Eye (tissue), 1 donor: Measurements from ENCODE around the gene PBX4.
A peak's percentile ranks its signal among the peaks of the same experiment; 100 is the strongest.

Experiments used
- DNase-seq: peaks from one replicate; pipeline ENCODE4 v3.0.0-alpha.2; 2015

Gene PBX4

GRCh38 chr19:19537075-19538048 is 81.1 kb downstream of the PBX4 start:
- no peak for DNase-seq

- no peak for DNase-seq
Measured at GRCh38 chr19:19535311-19536191, 82.9 kb downstream of the PBX4 start.

- no peak for DNase-seq
Measured at GRCh38 chr19:19534556-19535265, 83.8 kb downstream of the PBX4 start.

GRCh38 chr19:19533841-19534240 is 84.6 kb downstream of the PBX4 start:
- DNase-seq: no peak

DNA sequence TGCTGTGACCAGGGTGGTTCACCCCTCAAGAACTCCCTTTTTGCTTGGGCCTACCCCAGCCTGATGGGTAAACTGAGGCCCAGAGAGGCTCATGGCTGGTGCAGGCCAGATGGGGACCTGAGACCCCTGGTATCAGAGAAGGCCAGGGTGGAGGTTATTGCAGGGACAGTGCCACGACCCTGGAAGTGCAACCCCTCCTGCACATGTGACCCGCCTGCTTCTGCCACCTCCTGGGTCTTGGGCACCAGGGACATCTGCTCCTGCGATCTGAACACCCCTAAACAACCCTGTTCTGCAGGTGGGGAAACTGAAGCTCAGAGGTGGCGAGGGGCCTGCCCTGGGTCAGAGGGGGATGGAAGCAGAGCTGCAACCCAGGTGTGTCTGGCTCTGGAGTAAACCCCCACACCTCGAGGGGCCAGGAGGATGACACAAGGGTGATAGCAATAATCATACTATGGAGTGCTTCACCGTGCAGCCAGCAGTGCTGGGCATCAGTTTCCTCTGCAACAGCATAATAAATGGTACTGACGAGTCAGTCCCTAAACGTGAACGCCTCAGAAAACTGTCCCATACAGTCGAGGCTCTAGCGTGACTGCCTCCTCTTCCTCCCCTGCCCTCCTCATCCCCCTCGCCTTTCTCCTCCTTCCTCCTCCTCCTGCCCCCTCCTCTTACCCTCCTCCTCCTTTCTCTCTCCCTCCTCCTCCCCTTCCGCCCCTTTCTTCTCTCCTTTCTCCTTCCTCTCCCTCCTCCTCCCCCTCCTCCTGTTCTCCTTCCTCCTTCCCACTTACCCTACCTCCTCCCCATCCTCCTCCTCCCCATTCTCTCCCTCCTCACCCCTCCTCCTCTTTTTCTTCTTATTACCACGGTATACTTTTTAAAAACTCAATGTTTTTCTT is 85.4 kb downstream of the PBX4 start:
- no peak for DNase-seq

GRCh38 chr19:19531951-19532805 is 86.3 kb downstream of the PBX4 start:
- peak; percentile 90 for DNase-seq

GRCh38 chr19:19530889-19531288 is 87.6 kb downstream of the PBX4 start:
- DNase-seq: no peak

DNA sequence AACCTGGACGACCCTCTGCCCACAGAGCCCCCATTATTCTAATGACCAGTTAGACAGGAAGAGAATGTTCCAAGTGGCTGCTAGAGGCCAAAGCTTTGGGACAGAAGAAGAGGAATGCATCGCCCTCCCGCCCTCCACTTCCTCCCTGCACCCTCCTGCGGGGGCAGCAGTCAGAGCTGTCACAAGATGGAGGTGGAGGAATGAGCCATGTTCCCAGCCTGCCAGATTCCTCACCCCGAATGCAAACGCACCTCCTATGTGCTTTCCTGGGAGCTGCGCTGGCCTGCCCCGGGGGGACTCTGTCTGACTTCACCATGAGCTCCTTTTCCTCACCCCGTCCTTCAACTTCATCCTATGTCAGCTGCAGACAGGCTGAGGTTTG is 88.1 kb downstream of the PBX4 start:
- DNase-seq: no peak

DNA sequence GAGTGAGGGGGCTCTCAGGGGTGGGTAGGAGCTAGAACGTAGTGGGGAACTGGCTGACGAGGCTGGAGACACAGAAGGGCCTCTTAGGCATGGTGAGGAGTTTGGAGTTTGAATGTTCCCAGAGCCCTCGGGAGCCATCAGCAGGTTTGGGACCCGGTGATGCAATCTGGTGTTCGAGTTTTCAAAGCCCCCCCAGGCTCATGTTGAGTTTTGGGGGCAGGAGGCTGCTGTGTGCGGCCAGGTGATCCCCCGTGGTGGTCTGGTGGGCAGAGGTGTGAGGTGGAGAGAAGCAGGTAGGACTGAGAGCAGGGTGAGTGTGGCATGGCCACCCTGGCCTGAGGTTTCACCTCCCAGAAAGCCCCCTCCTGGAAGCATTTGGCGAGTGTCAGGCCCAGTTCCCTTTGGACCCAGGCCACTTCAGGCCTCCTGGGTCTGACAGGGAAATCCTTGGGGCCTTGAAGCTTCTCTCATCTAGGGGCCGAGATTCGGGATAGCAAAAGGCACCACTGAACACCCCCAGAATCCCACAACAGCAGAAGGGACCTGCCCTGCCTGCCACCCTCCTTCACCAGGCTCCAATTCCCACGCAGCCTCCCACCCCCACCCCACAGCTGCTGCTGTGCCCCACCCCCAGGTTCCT is 88.6 kb downstream of the PBX4 start:
- no peak for DNase-seq

DNA sequence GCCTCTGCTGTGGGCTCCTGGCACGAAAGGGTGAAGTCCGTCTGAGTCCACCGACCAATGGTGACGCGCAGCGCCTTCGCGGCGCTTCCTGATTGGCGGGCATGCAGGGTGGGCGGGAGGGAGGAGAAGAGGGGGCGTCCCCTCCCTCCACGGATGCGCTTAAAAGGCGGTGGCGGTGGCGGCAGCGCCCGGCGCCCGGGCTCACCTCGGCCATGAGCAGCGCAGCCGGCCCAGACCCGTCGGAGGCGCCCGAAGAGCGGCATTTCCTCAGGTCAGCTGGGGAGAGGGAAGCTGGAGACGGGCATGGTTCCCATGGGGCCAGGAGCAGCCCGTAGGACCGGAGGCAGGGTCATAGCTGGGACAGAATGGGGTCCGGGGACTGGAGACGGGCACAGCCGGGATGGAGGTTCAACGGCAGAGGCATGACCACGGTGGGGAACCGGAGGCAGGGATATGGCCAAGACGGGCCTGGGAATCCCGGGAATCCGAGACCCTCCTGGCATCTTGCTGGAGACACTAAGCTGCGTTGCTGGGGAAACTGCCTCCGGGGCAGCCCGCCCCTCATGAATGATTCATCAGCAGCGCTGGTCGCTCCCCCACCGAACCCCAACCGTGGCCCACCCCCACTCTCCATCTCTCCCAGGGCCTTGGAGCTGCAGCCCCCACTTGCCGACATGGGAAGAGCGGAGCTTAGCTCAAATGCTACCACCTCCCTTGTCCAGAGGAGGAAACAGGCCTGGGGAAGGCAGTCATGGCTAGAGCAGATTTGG is 89.6 kb downstream of the PBX4 start, which contains the start of gene YJEFN3:
Gene YJEFN3 (plus strand): TSS at position 191 of the 770 bp plus-strand sequence. CDS start 22 bp downstream, at position 213.
- DNase-seq: peak; percentile 77

DNA sequence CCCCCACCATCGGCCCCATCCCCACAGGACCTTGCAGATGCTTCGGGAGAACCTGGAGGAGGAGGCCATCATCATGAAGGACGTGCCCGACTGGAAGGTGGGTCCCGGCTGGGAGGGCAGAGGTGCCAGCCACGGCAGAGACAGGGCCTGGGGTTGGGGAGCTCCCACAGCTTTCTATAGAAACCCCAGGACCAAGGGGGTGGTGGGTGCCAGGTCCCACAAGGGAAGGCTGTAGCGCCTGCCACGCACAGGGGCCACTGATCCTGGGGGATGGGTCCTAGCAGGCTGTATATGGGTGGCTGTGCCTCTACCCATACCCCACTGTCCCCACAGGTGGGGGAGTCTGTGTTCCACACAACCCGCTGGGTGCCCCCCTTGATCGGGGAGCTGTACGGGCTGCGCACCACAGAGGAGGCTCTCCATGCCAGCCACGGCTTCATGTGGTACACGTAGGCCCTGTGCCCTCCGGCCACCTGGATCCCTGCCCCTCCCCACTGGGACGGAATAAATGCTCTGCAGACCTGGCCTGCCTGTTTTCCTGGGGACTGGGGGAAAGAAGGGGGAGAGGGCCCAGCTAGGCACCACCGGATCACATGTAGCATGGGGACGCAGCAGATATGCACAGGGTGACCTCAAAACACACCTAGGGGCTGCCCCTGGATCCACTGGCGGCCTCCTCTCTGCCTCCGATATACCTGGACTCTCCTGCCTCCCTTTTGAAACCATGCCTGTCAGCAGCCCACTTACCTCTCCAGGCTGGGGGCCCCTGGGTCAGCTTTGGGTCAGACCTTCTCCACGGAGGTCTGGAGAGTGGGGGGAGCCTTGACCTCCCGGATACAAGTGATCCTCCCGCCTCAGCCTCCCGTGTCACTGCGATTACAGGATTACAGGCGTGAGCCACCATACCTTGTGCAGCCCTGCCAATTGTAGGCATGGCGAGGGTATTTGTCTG is 90.5 kb downstream of the PBX4 start:
- DNase-seq: no peak

DNA sequence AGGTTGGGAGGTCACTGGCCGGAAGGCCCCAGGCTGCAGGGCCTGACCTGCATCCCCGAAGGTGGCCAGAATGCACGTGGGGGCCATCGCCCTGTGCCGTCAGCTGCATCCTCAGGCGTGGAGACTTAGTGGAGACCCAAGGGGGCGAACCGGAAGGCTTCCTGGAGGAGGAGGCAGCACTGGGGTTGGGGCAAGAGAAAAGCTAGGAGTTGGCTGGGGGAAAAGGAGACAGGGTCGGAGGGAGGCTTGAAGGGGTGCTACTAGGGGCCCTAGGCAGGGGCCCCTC is 91.2 kb downstream of the PBX4 start:
- DNase-seq: no peak

DNA sequence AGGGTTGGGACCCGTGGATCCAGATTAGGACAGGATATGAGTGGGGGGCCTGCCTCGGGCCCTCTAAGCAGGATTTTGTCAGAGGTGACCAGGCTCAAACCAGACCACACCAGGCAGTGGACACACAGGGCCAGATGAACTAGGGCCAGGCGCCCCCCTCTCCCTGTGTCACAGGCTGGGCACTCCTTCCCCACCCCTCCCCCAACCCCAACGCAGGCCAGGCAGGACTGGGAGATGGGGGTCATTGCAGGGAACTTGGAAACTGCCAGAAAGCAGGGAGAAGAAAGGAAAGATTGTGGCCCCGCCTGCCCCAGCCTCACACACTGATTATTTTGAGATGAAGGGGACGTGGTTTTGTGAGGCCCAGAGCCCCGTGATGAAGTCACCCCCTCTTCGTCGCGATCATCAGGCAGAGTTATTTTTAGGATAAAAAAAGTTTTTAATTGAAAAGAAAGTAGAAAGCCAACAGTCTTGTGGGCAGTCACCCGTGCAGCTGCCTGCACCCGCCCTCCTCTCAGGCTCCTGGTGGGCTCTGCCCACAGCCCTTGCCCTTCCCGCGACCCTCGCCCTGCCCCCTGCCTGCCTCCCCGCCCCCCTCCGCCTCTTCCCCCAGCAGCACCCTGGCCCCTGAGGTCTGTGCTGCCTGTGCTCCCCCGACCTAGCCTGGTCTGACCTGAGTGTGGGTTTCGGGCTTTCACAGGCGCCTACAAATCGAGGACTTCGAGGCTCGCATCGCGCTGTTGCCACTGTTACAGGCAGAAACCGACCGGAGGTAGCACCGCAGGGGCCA is 91.7 kb downstream of the PBX4 start:
- DNase-seq: no peak

- DNase-seq: no peak
Measured at GRCh38 chr19:19525611-19526380, 92.7 kb downstream of the PBX4 start.

DNA sequence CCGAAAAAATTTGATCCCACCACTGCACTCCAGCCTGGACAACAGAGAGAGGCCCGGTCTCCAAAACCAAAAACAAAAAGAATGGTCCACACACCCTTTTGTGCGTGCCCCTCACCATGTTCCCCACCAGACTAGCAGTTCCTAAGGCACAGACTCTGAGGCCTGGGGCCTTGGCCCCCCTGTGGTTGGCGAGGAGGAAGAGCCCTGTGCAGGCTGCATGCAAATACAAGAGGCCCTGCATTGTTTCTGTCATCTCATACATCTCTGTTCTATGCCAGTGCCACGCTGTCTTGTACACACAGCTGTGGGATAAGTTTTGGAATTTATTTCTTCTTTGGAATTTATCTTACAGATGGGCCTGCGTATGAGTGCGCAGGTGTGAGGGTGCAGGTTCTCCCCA is 94.4 kb downstream of the PBX4 start:
- no peak for DNase-seq

DNA sequence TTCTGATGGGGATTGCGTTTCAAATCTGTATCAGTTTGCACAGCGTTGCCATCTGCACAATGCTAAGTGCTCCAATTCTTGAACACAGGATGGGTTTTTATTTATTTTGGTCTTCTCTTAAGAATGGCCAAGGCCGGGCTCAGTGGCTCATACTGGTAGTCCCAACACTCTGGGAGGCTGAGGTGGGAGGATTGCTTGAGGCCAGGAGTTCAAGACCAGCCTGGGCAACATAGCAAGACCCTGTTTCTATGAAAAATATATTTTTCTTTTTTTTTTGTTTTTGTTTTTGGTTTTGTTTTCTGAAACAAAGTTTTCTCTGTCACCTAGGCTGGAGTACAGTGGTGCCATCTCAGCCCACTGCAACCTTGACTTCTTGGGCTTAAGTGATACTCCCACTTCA is 95.3 kb downstream of the PBX4 start:
- DNase-seq: no peak

- DNase-seq: no peak
Measured at GRCh38 chr19:19520989-19521388, 97.5 kb downstream of the PBX4 start.
